Vagina (tissue), 2 donors: ENCODE results near the gene DEFB125. TPM values are rescaled to one million over a fixed set of nuclear protein-coding genes. Genes with fewer than 3 reads are reported as not detected.
"Not testable (repeated sequence)": the region's sequence is repeated elsewhere in the genome, so short reads cannot be mapped to it uniquely, and the experiment has no call there.

Source experiments
- DNase-seq, 2 donors: peaks; one replicate each; pipeline ENCODE4 v3.0.0-alpha.2; 2017; ENCODE audit errors: extremely low spot score in 2 of 2
- H3K27ac ChIP-seq: fragments of 200-600 bp; sonication (generic); one replicate; pipeline ENCODE4 v1.5.1; 2019
- H3K27me3 ChIP-seq: fragments of 200-600 bp; sonication (generic); one replicate; pipeline ENCODE4 v1.5.1; 2019
- H3K36me3 ChIP-seq, 2 donors: fragments of 200-600 bp; sonication (generic); one replicate each; pipeline ENCODE4 v1.5.1; 2017 to 2019
- H3K4me1 ChIP-seq: fragments of 200-600 bp; sonication (generic); one replicate; pipeline ENCODE4 v1.5.1; 2019
- H3K4me3 ChIP-seq, 2 donors: fragments of 200-600 bp; sonication (generic); 1 replicate in 1 of 2; 2 replicates in 1 of 2; pipeline ENCODE4 v1.5.1; 2016 to 2019
- H3K9me3 ChIP-seq: fragments of 200-600 bp; sonication (generic); one replicate; pipeline ENCODE4 v1.5.1; 2019
- POLR2A ChIP-seq, 2 donors: fragments of 450-650 bp; IDR thresholded peaks; one replicate each; pipeline ENCODE4 v1.6.1; 2017; ENCODE audit warnings: antibody characterized with exemption in 2 of 2, mild to moderate bottlenecking in 2 of 2, moderate library complexity in 2 of 2
- POLR2AphosphoS5 ChIP-seq, 2 donors: sonication (generic); formaldehyde crosslinking; IDR thresholded peaks; one replicate each; pipeline ENCODE4 v1.9.0; 2017; ENCODE audit warnings: antibody characterized with exemption in 2 of 2, mild to moderate bottlenecking in 2 of 2, low read depth in 1 of 2; ENCODE audit not compliant: insufficient read depth in 1 of 2
- intact Hi-C: fragments of 100-400 bp; cut with DNase I; formaldehyde crosslinking; loops from one replicate; pipeline ENCODE4 v1.15.1; 2023
- total RNA-seq: library from RNA; depleted of rRNA; stranded (reverse); fragments of >200 nt; gene quantifications from one replicate; pipeline ENCODE4 v1.2.3, GENCODE V29; 2016
- TF ChIP-seq, protein P1 (sequence below), 3 experiments: fragments of 450-650 bp in 2 of 3; fragments of 200-600 bp in 1 of 3; sonication (generic) in 1 of 3; IDR thresholded peaks; one replicate each; pipeline ENCODE4 v1.5.1; 2017 to 2019; ENCODE audit warnings: antibody characterized with exemption in 3 of 3, mild to moderate bottlenecking in 2 of 3, moderate library complexity in 2 of 3

Gene DEFB125
- total RNA-seq, 1 donor from 2014 or later = not detected

DNA sequence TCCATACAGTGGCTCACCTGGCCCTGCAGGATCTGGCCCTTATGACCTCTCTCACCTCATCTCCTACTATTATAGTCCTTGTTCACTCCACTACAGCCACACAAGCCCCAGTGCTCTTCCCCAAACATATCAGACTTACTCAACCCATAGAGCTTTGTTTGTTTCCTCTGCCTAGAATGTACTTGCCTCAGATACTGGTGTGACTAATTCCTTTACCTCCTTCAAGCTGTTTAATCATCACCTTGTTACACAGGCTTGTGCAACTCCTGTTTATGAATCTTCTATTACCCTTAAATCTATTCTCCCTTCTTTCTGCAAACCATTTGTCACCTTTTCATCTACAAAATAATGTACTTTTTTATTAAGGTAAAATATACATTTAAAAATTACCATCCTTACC lies 3.2 kb downstream of the DEFB125 start:
- no peak for TF ChIP-seq POLR2A (IDR thresholded peaks at IDR 0.05)
- no peak overlapping the region for H3K27ac ChIP-seq
- no peak for DNase-seq
- no peaks in the 10 kb centered on the region for H3K27me3 ChIP-seq
- no peak overlapping the region for H3K4me3 ChIP-seq
- H3K9me3 ChIP-seq = no peaks in the 10 kb centered on the region
- H3K4me1 ChIP-seq = no peaks in the 10 kb centered on the region
- intact Hi-C loops = no loop called here
- no peaks in the 10 kb centered on the region for H3K36me3 ChIP-seq

DNA sequence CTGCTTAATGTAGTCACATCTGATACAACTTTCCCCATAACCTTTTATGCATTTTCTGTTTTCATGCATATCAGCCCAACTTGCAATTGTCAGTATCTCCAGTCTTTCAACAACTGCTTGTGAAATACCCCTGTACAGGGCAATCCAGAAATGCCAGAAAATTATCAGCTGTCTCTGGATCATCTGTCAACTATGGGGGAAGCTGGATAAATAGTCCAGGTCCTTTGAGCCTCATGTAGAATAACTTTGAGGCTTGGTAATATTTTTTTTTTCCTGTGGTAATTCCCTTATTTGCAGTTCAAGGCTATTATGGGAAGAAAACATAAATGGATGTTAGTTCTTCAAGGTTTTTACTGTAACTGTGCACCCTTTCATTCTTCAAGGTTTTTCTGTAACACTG lies 6.2 kb downstream of the DEFB125 start:
- intact Hi-C loops = no loop called here
- Histone ChIP-seq H3K27ac (no peak overlapping the region), H3K36me3 (no peaks in the 10 kb centered on the region), H3K4me1 (no peaks in the 10 kb centered on the region), H3K4me3 (no peak overlapping the region), H3K27me3 (no peaks in the 10 kb centered on the region), H3K9me3 (no peaks in the 10 kb centered on the region)
- no peak for DNase-seq
- TF ChIP-seq POLR2A (IDR thresholded peaks at IDR 0.05) = no peak
- TF ChIP-seq, protein P1, sequence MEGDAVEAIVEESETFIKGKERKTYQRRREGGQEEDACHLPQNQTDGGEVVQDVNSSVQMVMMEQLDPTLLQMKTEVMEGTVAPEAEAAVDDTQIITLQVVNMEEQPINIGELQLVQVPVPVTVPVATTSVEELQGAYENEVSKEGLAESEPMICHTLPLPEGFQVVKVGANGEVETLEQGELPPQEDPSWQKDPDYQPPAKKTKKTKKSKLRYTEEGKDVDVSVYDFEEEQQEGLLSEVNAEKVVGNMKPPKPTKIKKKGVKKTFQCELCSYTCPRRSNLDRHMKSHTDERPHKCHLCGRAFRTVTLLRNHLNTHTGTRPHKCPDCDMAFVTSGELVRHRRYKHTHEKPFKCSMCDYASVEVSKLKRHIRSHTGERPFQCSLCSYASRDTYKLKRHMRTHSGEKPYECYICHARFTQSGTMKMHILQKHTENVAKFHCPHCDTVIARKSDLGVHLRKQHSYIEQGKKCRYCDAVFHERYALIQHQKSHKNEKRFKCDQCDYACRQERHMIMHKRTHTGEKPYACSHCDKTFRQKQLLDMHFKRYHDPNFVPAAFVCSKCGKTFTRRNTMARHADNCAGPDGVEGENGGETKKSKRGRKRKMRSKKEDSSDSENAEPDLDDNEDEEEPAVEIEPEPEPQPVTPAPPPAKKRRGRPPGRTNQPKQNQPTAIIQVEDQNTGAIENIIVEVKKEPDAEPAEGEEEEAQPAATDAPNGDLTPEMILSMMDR (IDR thresholded peaks at IDR 0.05) = no peak
- no peak for TF ChIP-seq POLR2AphosphoS5 (IDR thresholded peaks at IDR 0.05; ENCODE audit: insufficient read depth in 1 of 2, low read depth in 1 of 2)

DNA sequence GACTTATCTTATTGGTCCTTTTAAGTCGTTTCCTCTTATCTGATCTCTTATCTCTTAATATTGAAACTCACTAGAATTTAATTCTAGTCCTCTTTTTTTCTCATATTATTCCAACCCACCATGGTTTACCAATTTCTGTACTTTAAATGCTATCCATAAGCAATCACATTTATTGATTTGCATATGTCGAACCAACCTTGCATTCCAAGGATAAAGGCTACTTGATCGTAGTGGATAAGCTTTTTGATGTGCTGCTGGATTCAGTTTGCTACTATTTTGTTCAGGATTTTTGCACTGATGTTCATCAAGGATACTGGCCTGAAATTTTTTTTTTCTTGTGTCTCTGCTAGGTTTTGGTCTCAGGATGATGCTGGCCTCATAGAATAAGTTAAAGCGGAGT lies 7.7 kb downstream of the DEFB125 start:
- H3K4me1 ChIP-seq = no peaks in the 10 kb centered on the region
- no peaks in the 10 kb centered on the region for H3K36me3 ChIP-seq
- intact Hi-C loops = no loop called here
- H3K9me3 ChIP-seq = no peaks in the 10 kb centered on the region
- no peak overlapping the region for H3K4me3 ChIP-seq
- no peak overlapping the region for H3K27ac ChIP-seq
- no peak for DNase-seq
- TF ChIP-seq POLR2A (IDR thresholded peaks at IDR 0.05) = no peak
- TF ChIP-seq, protein P1 (IDR thresholded peaks at IDR 0.05) = no peak
- H3K27me3 ChIP-seq = no peaks in the 10 kb centered on the region

DNA sequence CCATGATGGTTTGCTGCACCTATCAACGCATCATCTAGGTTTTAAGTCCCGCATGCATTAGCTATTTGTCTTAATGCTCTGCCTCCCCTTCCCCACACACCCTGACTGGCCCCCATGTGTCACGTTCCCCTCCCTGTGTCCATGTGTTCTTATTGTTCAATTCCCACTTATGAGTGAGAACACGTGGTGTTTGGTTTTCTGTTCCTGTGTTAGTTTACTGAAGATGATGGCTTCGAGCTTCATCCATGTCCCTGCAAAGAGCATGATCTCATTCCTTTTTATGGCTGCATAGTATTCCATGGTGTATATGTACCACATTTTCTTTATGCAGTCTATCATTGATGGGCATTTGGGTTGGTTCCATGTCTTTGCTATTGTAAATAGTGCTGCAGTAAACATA lies 10.2 kb downstream of the DEFB125 start:
- H3K9me3 ChIP-seq, H3K27me3 ChIP-seq, H3K4me1 ChIP-seq, H3K27ac ChIP-seq, DNase-seq, intact Hi-C loops, H3K36me3 ChIP-seq, H3K4me3 ChIP-seq: not testable (repeated sequence)

DNA sequence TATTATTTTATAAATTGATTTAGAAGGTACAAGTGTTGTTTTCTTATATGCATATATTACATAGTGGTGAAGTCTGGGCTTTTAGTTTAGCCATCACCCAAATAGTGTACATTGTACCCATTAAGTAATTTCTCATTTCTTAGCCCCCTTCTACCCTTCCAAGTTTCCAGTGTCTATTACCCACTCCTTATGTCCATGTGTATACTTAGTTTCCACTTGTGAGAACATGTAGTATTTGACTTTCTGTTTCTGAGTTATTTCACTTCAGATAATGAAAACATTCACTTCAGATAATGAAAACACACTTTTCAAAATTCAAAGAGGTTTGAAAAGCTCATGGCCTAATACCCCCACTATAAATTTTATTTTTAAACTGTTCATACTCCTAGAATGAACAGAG lies 14.5 kb downstream of the DEFB125 start:
- intact Hi-C loops = no loop called here
- H3K27me3 ChIP-seq = no peaks in the 10 kb centered on the region
- no peak for DNase-seq

DNA sequence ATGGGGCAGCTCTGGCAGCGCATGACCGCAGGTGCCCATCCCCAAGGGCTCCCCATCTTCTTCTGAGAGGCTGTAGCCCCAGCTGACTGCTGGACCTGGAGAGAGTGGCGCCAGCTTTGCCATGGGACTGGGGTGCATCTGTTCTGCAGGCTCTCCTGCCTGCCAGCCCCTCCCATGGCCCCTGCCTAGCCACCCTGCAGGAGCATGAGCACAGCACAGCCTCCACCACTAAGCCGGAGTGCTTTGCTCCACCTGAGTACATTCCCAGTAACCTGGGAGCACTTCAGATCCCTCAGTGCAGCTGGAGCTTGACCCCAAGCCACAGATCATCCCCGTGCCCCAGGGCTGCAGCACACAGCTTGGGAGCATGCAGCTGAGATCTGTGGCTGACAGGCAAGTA lies 16.0 kb downstream of the DEFB125 start:
- TF ChIP-seq POLR2AphosphoS5 (IDR thresholded peaks at IDR 0.05; ENCODE audit: insufficient read depth in 1 of 2, low read depth in 1 of 2) (no peak), POLR2A (IDR thresholded peaks at IDR 0.05) (no peak)

More for the DNA sequence above, 14.5 kb downstream of the DEFB125 start:
- Histone ChIP-seq H3K4me1 (no peaks in the 10 kb centered on the region), H3K36me3 (no peaks in the 10 kb centered on the region), H3K27ac (no peak overlapping the region), H3K4me3 (no peak overlapping the region), H3K9me3 (no peaks in the 10 kb centered on the region)
- no peak for TF ChIP-seq POLR2AphosphoS5 (IDR thresholded peaks at IDR 0.05; ENCODE audit: insufficient read depth in 1 of 2, low read depth in 1 of 2)
- TF ChIP-seq, protein P1 (IDR thresholded peaks at IDR 0.05) = no peak
- no peak for TF ChIP-seq POLR2A (IDR thresholded peaks at IDR 0.05)

DNA sequence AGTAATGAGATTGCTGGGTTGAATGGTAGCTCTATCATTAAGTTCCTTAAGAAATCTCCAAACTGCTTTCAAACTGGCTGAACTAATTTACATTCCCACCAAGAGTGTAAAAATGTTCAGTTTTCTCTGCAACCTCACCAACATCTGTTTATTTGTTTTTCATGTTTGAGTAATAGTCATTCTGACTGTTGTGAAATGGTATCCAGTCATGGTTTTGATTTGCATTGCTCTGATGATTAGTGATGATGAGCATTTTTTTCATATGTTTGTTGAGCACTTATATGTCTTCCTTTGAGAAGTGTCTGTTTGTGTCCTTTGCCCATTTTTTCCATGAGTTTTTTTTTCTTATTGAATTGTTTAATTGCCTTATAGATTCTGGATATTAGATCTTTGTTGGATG lies 24.9 kb downstream of the DEFB125 start:
- intact Hi-C loops = no loop called here
- no peaks in the 10 kb centered on the region for H3K36me3 ChIP-seq
- no peaks in the 10 kb centered on the region for H3K27me3 ChIP-seq
- no peak for DNase-seq
- H3K27ac ChIP-seq = no peak overlapping the region
- no peaks in the 10 kb centered on the region for H3K9me3 ChIP-seq
- H3K4me1 ChIP-seq = no peaks in the 10 kb centered on the region
- no peak overlapping the region for H3K4me3 ChIP-seq
- TF ChIP-seq POLR2A (IDR thresholded peaks at IDR 0.05) = no peak
- no peak for TF ChIP-seq POLR2AphosphoS5 (IDR thresholded peaks at IDR 0.05; ENCODE audit: insufficient read depth in 1 of 2, low read depth in 1 of 2)
- TF ChIP-seq, protein P1 (IDR thresholded peaks at IDR 0.05) = no peak

More for the DNA sequence above, 16.0 kb downstream of the DEFB125 start:
- H3K36me3 ChIP-seq = no peaks in the 10 kb centered on the region
- intact Hi-C loops = no loop called here
- H3K27me3 ChIP-seq = no peaks in the 10 kb centered on the region
- H3K27ac ChIP-seq = no peak overlapping the region
- no peaks in the 10 kb centered on the region for H3K9me3 ChIP-seq
- DNase-seq = no peak
- H3K4me3 ChIP-seq = no peak overlapping the region
- no peaks in the 10 kb centered on the region for H3K4me1 ChIP-seq
